Measurements from ENCODE around the gene SCNN1B. TPM values are rescaled to one million over a fixed set of nuclear protein-coding genes. Genes with fewer than 3 reads are reported as not detected.

The SCNN1B gene
- total and polyA plus RNA-seq, 2 of the 13 experiments (the other 11 are each of a cell fraction or from before 2014, with no cell fraction given): not detected

GRCh38 chr16:23339787-23340186 lies 37.7 kb downstream of the SCNN1B start (continued):
- no peak for TF ChIP-seq ZNF552 (CRISPR knock-in tag; IDR thresholded peaks at IDR 0.05; ENCODE audit: borderline replicate concordance)
- no peak for TF ChIP-seq AKNA (CRISPR knock-in tag; IDR thresholded peaks at IDR 0.05; ENCODE audit: borderline replicate concordance)

- FAIRE-seq (peak; percentile 21), ATAC-seq (peak; percentile 37; the same call in 2 of the 3 replicates), DNase-seq (ENCODE audit: low spot score) (no peak)
- ChIA-PET CTCF (ENCODE audit: low intra/inter-chr PET ratio, low total read pairs) (no interaction called here), POLR2A (no interaction called here)
- H3K27ac ChIP-seq (ENCODE audit: extremely low read length, insufficient read depth, low read length): no peak overlapping the region
- no peaks in the 10 kb centered on the region for H3K9me3 ChIP-seq (ENCODE audit: low read length)
- H3K4me2 ChIP-seq (ENCODE audit: low read depth, low read length): no peak overlapping the region; the same call in 1 of the 2 replicates
- no peak overlapping the region for H2AFZ ChIP-seq (ENCODE audit: low read length)
- intact Hi-C loops (cut with micrococcal nuclease; ENCODE audit: unreplicated experiment): no loop called here
- no peaks in the 10 kb centered on the region for H4K20me1 ChIP-seq (ENCODE audit: insufficient read depth, low read length)
- no peaks in the 10 kb centered on the region; a peak in 1 of 5 replicates for H3K27me3 ChIP-seq (ENCODE audit: control insufficient read depth in 1 of 2, insufficient read depth in 2 of 2, low read length in 2 of 2)
- no peaks in the 10 kb centered on the region for H3K79me2 ChIP-seq (ENCODE audit: insufficient read depth, low read length)
- H3K4me3 ChIP-seq (replicated peaks in 1 of 3; ENCODE audit: insufficient read depth in 1 of 3, low read depth in 2 of 3, low read length in 3 of 3): no peak overlapping the region
- H3K4me1 ChIP-seq (ENCODE audit: insufficient read depth, low read length): peaks cover 7% of the 10 kb centered on the region
- WGBS (ENCODE audit: low lambda C conversion rate): under 1% methylated on average over 5 of the region's 5 CpGs
- BruUV-seq (replicated peaks): no TSS peak
- in situ Hi-C loops (cut with HindIII; ENCODE audit: extremely low pct_ligation_motif_present, low pct_unique_long_range_greater_than_20kb): no loop called here
- TF ChIP-seq RORA (CRISPR knock-in tag; IDR thresholded peaks at IDR 0.05) (0 out of 2 replicates have a peak, but pooled peaks have one; percentile 48), ZNF570 (CRISPR knock-in tag; IDR thresholded peaks at IDR 0.05; ENCODE audit: borderline replicate concordance) (no peak), ZNF446 (CRISPR knock-in tag; IDR thresholded peaks at IDR 0.05) (no peak), PITX1 (CRISPR knock-in tag; IDR thresholded peaks at IDR 0.05) (no peak), GPN1 (CRISPR knock-in tag; IDR thresholded peaks at IDR 0.05; ENCODE audit: borderline replicate concordance) (no peak), ZMYM4 (CRISPR knock-in tag; IDR thresholded peaks at IDR 0.05) (no peak), CEBPB (IDR thresholded peaks at IDR 0.05; ENCODE audit: borderline replicate concordance, low read depth, low read length) (peak; percentile 90), NR2F6 (IDR thresholded peaks at IDR 0.05) (0 out of 2 replicates have a peak, but pooled peaks have one; percentile 38), NR2F6 (CRISPR knock-in tag; IDR thresholded peaks at IDR 0.05) (no peak), CEBPG (CRISPR knock-in tag; IDR thresholded peaks at IDR 0.05) (peak; percentile 77)
- H3K36me3 ChIP-seq (replicated peaks in 1 of 2; ENCODE audit: control insufficient read depth in 1 of 2, insufficient read depth in 2 of 2, low read length in 2 of 2): no peaks in the 10 kb centered on the region
- H3K9ac ChIP-seq (ENCODE audit: insufficient read depth, low read depth, low read length): no peak overlapping the region
These were observed 40.1 kb downstream of the SCNN1B start for GRCh38 chr16:23342083-23342640.

Measured in HepG2 (cell line).